HG03196 (cell line): Measurements from ENCODE around the gene CCKAR.

ENCODE experiments used
- ATAC-seq: cut with Tn5 transposase; IDR thresholded peaks from one replicate; pipeline ENCODE4 v1.9.1; 2021; ENCODE audit not compliant: unreplicated experiment

The CCKAR gene

GRCh38 chr4:26491449-26492170, 1.3 kb upstream of the CCKAR start:
- no peak for ATAC-seq

GRCh38 chr4:26490960-26491284, 638 bp upstream of the CCKAR start:
- ATAC-seq, result no peak

- no peak for ATAC-seq
Observed at GRCh38 chr4:26489101-26489985, 941 bp downstream of the CCKAR start.

- ATAC-seq, result no peak
Observed at GRCh38 chr4:26485684-26486083, 4.6 kb downstream of the CCKAR start.

- no peak for ATAC-seq
Observed at GRCh38 chr4:26484516-26484915, 5.8 kb downstream of the CCKAR start.

- no peak for ATAC-seq
Observed at GRCh38 chr4:26484032-26484515, 6.2 kb downstream of the CCKAR start.

GRCh38 chr4:26482508-26483462, 7.5 kb downstream of the CCKAR start:
- no peak for ATAC-seq

- no peak for ATAC-seq
Observed at GRCh38 chr4:26478330-26478729, 12.0 kb downstream of the CCKAR start.

- ATAC-seq, result no peak
Observed at GRCh38 chr4:26476545-26476944, 13.7 kb downstream of the CCKAR start.

- ATAC-seq, result no peak
Observed at GRCh38 chr4:26475716-26476115, 14.6 kb downstream of the CCKAR start.

GRCh38 chr4:26474551-26474950, 15.7 kb downstream of the CCKAR start:
- no peak for ATAC-seq

GRCh38 chr4:26473893-26474292, 16.4 kb downstream of the CCKAR start:
- no peak for ATAC-seq

GRCh38 chr4:26471890-26472289, 18.4 kb downstream of the CCKAR start:
- no peak for ATAC-seq

GRCh38 chr4:26468977-26469376, 21.3 kb downstream of the CCKAR start:
- ATAC-seq, result no peak

- no peak for ATAC-seq
Observed at GRCh38 chr4:26468283-26468949, 21.9 kb downstream of the CCKAR start.

GRCh38 chr4:26467724-26468123, 22.6 kb downstream of the CCKAR start:
- no peak for ATAC-seq

GRCh38 chr4:26466578-26467270, 23.6 kb downstream of the CCKAR start:
- no peak for ATAC-seq

- ATAC-seq, result no peak
Observed at GRCh38 chr4:26464420-26465095, 25.7 kb downstream of the CCKAR start.

- ATAC-seq, result no peak
Observed at GRCh38 chr4:26463386-26463785, 26.9 kb downstream of the CCKAR start.
